Loucy (cell line): ENCODE results near the gene SLC25A4.

Experiments used
- H2AFZ ChIP-seq: fragments of 200-600 bp; sonication (generic); 2 replicates; pipeline ENCODE4 v1.6.0; 2016; ENCODE audit warnings: antibody characterized with exemption, mild to moderate bottlenecking, low read length, moderate library complexity
- H3F3A ChIP-seq: fragments of 200-600 bp; 2 replicates; pipeline ENCODE4 v1.6.0; 2016; ENCODE audit warnings: antibody characterized with exemption, low read depth, mild to moderate bottlenecking
- H3K27me3 ChIP-seq: fragments of 200-600 bp; sonication (generic); 2 replicates; pipeline ENCODE4 v1.6.1; 2014; ENCODE audit warnings: low read length, mild to moderate bottlenecking; ENCODE audit not compliant: insufficient read depth, poor library complexity, severe bottlenecking
- H3K36me3 ChIP-seq: fragments of 200-600 bp; sonication (generic); 2 replicates; pipeline ENCODE4 v1.6.1; 2016; ENCODE audit warnings: low read length; ENCODE audit not compliant: insufficient read depth
- H3K4me1 ChIP-seq: fragments of 200-600 bp; sonication (generic); 2 replicates; pipeline ENCODE4 v1.5.1; 2014; ENCODE audit warnings: low read length, mild to moderate bottlenecking; ENCODE audit not compliant: insufficient read depth, poor library complexity, severe bottlenecking
- H3K4me2 ChIP-seq: fragments of 200-600 bp; sonication (generic); 2 replicates; pipeline ENCODE4 v1.6.0; 2014; ENCODE audit warnings: antibody characterized with exemption, low read length, low read depth, mild to moderate bottlenecking; ENCODE audit not compliant: poor library complexity, severe bottlenecking
- H3K4me3 ChIP-seq: fragments of 200-600 bp; sonication (generic); 2 replicates; pipeline ENCODE4 v1.5.1; 2014; ENCODE audit warnings: low read length, mild to moderate bottlenecking, mixed read lengths; ENCODE audit not compliant: poor library complexity, severe bottlenecking
- H3K79me2 ChIP-seq: fragments of 200-600 bp; sonication (generic); 2 replicates; pipeline ENCODE4 v1.6.1; 2014; ENCODE audit warnings: low read length; ENCODE audit not compliant: insufficient read depth
- H3K9ac ChIP-seq: fragments of 200-600 bp; sonication (generic); 2 replicates; pipeline ENCODE4 v1.6.0; 2014; ENCODE audit warnings: mild to moderate bottlenecking, low read depth, low read length, moderate library complexity; ENCODE audit not compliant: poor library complexity, severe bottlenecking
- H3K9me2 ChIP-seq: fragments of 200-600 bp; sonication (generic); replicated peaks from 2 replicates; pipeline ENCODE4 v1.6.1; 2016; ENCODE audit warnings: low read depth, low read length, mixed read lengths
- H3K9me3 ChIP-seq: fragments of 200-600 bp; sonication (generic); 2 replicates; pipeline ENCODE4 v1.6.1; 2014; ENCODE audit warnings: mild to moderate bottlenecking, antibody characterized with exemption, low read length, low read depth; ENCODE audit not compliant: insufficient read depth
- H4K20me1 ChIP-seq: fragments of 200-600 bp; sonication (generic); 2 replicates; pipeline ENCODE4 v1.6.0; 2014; ENCODE audit warnings: antibody characterized with exemption, low read length, mild to moderate bottlenecking; ENCODE audit not compliant: insufficient read depth, poor library complexity, severe bottlenecking
- EZH2phosphoT487 ChIP-seq: fragments of 200-600 bp; IDR thresholded peaks from 2 replicates; pipeline ENCODE4 v1.6.1; 2018; ENCODE audit warnings: antibody characterized with exemption, mild to moderate bottlenecking, moderate library complexity, borderline replicate concordance
- TF ChIP-seq, protein P1 (sequence below): fragments of 200-600 bp; sonication (generic); conservative IDR thresholded peaks from 2 replicates; pipeline ENCODE4 v1.5.1; 2014; ENCODE audit warnings: mild to moderate bottlenecking, antibody characterized with exemption, low read length

The SLC25A4 gene

DNA sequence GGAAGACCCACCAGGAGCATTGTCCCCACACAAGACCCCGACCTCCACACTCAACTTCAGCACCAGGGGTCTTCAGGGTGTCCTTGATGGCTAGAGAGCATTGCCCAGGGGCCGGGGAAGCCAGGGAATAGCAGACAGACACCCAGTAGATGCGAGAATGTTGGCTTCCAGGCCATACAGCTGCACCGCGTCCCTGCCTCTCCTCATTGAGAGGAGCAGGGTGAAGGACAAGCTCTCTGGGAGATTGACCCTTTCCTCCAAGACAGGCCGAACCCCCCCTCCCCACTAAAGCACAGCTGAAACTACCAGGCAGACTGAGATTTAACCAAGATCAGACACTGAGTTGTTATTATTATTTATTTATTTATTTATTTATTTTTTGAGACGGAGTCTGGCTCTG is 42.6 kb upstream of the SLC25A4 start:
- H3K4me3 ChIP-seq, result no peak overlapping the region
- H3F3A ChIP-seq, result no peaks in the 10 kb centered on the region
- TF ChIP-seq EZH2phosphoT487, result no peak
- TF ChIP-seq, protein P1, sequence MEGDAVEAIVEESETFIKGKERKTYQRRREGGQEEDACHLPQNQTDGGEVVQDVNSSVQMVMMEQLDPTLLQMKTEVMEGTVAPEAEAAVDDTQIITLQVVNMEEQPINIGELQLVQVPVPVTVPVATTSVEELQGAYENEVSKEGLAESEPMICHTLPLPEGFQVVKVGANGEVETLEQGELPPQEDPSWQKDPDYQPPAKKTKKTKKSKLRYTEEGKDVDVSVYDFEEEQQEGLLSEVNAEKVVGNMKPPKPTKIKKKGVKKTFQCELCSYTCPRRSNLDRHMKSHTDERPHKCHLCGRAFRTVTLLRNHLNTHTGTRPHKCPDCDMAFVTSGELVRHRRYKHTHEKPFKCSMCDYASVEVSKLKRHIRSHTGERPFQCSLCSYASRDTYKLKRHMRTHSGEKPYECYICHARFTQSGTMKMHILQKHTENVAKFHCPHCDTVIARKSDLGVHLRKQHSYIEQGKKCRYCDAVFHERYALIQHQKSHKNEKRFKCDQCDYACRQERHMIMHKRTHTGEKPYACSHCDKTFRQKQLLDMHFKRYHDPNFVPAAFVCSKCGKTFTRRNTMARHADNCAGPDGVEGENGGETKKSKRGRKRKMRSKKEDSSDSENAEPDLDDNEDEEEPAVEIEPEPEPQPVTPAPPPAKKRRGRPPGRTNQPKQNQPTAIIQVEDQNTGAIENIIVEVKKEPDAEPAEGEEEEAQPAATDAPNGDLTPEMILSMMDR, result no peak
- H3K4me1 ChIP-seq, result no peaks in the 10 kb centered on the region
- H3K9ac ChIP-seq, result no peak overlapping the region
- no peaks in the 10 kb centered on the region for H3K9me2 ChIP-seq
- no peak overlapping the region for H2AFZ ChIP-seq
- no peaks in the 10 kb centered on the region for H3K27me3 ChIP-seq
- no peaks in the 10 kb centered on the region for H3K79me2 ChIP-seq
- no peaks in the 10 kb centered on the region for H3K36me3 ChIP-seq
- no peaks in the 10 kb centered on the region for H4K20me1 ChIP-seq
- H3K9me3 ChIP-seq, result no peaks in the 10 kb centered on the region
- no peak overlapping the region for H3K4me2 ChIP-seq

DNA sequence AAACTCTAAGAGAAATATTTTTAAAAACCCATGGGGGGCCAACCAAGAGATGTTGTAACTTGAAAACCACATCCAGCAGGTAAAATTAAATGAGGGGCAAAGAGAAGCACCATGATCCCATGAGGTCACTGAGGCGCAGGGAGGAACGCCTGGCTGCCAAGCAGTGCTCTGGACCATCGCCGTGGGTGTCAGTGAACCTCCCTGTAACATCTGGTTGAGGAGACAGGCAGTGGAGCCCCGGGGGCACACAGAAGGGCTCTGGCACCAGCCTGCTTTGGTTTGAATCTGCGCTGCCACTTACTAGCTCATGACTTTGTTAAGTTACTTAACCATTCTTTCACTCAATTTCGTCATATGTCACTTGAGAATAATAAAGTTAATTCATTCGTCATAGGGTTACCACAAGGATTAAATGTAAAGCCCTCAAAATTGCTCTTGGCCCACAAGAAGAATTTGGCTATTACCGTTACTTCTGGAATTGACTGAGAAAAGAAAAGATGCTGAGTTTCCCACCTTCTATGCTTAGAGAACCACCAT is 41.6 kb upstream of the SLC25A4 start:
- Histone ChIP-seq H3K27me3 (no peaks in the 10 kb centered on the region), H3K9me3 (no peaks in the 10 kb centered on the region), H3F3A (no peaks in the 10 kb centered on the region), H3K9ac (no peak overlapping the region), H3K79me2 (no peaks in the 10 kb centered on the region), H2AFZ (no peak overlapping the region), H3K4me3 (no peak overlapping the region), H3K4me2 (no peak overlapping the region), H4K20me1 (no peaks in the 10 kb centered on the region), H3K36me3 (no peaks in the 10 kb centered on the region), H3K9me2 (no peaks in the 10 kb centered on the region), H3K4me1 (no peaks in the 10 kb centered on the region)
- no peak for TF ChIP-seq EZH2phosphoT487
- TF ChIP-seq, protein P1, result no peak

DNA sequence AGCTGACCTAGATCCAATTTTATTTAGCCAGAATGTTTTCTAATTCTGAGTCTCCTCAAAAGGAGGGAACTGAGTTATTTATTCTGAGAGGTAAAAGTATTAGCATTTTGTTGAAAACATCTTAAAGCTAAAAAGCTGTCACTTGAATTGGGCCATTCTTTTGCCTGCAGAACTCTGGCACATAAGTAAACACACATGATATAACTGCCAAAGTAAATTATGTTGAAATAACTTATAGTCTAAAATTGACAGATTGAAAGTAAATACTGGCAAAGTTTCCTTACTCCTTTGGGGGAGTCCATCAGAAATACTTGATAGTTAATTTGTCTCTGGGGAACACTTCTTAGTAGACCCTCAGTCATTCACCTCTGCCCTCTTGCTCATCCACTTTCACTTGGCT is 38.3 kb upstream of the SLC25A4 start:
- H4K20me1 ChIP-seq, result no peaks in the 10 kb centered on the region
- TF ChIP-seq, protein P1, result no peak
- no peak for TF ChIP-seq EZH2phosphoT487
- no peaks in the 10 kb centered on the region for H3K9me2 ChIP-seq
- H3K4me1 ChIP-seq, result no peaks in the 10 kb centered on the region
- H2AFZ ChIP-seq, result no peak overlapping the region
- H3K9ac ChIP-seq, result no peak overlapping the region
- H3K27me3 ChIP-seq, result no peaks in the 10 kb centered on the region
- no peak overlapping the region for H3K4me3 ChIP-seq
- no peaks in the 10 kb centered on the region for H3K9me3 ChIP-seq
- H3F3A ChIP-seq, result no peaks in the 10 kb centered on the region
- H3K4me2 ChIP-seq, result no peak overlapping the region
- no peaks in the 10 kb centered on the region for H3K79me2 ChIP-seq
- no peaks in the 10 kb centered on the region for H3K36me3 ChIP-seq
